Keratinocyte (primary cell): Measurements from ENCODE around the gene ENDOG. TPM values are rescaled to one million over a fixed set of nuclear protein-coding genes. Genes with fewer than 3 reads are reported as not detected.

Experiments
- DNase-seq: peaks from one replicate; pipeline ENCODE4 v3.0.0-alpha.2; 2011; ENCODE audit warnings: low read depth, missing footprints, low spot score
- FAIRE-seq: peaks from 2 replicates; lab custom pipeline; 2011; peaks lifted over from hg19 to GRCh38; lab: Jason Lieb, UNC
- H2AFZ ChIP-seq: 2 replicates; pipeline ENCODE4 v1.6.0; 2012; ENCODE audit warnings: low read length, control low read depth, inconsistent platforms; ENCODE audit not compliant: control insufficient read depth
- H3K27ac ChIP-seq: 2 replicates; pipeline ENCODE4 v1.5.1; 2011; ENCODE audit warnings: low read length; ENCODE audit not compliant: control insufficient read depth, insufficient read depth
- H3K27me3 ChIP-seq: 3 replicates; pipeline ENCODE4 v1.6.0; 2011; ENCODE audit warnings: low read length; ENCODE audit not compliant: control insufficient read depth, insufficient read depth; ENCODE audit errors: extremely low read depth
- H3K36me3 ChIP-seq, 2 experiments: 2 replicates in 1 of 2; 3 replicates in 1 of 2; pipeline ENCODE4 v1.5.1; 2011; ENCODE audit warnings: low read length in 2 of 2, mild to moderate bottlenecking in 1 of 2; ENCODE audit not compliant: control insufficient read depth in 2 of 2, insufficient read depth in 2 of 2; ENCODE audit errors: extremely low read depth in 1 of 2
- H3K4me1 ChIP-seq: 3 replicates; pipeline ENCODE4 v1.5.1; 2011; ENCODE audit warnings: low read length; ENCODE audit not compliant: control insufficient read depth, insufficient read depth; ENCODE audit errors: extremely low read depth
- H3K4me2 ChIP-seq: 3 replicates; pipeline ENCODE4 v1.6.0; 2011; ENCODE audit warnings: low read depth, low read length; ENCODE audit not compliant: control insufficient read depth, insufficient read depth; ENCODE audit errors: extremely low read depth
- H3K4me3 ChIP-seq, 3 experiments: fragments of 200-600 bp in 1 of 3; sonication (generic) in 1 of 3; 2 replicates in 2 of 3; 3 replicates in 1 of 3; pipeline ENCODE4 v1.5.1; 2011 to 2016; ENCODE audit warnings: low read length in 3 of 3, mild to moderate bottlenecking in 3 of 3, control low read depth in 2 of 3, inconsistent platforms in 1 of 3, low read depth in 1 of 3, mixed read lengths in 1 of 3, mixed run types in 1 of 3, moderate library complexity in 1 of 3; ENCODE audit not compliant: control insufficient read depth in 2 of 3, insufficient read depth in 2 of 3; ENCODE audit errors: extremely low read depth in 1 of 3
- H3K79me2 ChIP-seq: 2 replicates; pipeline ENCODE4 v1.6.0; 2012; ENCODE audit warnings: low read length; ENCODE audit not compliant: control insufficient read depth, insufficient read depth
- H3K9ac ChIP-seq: 3 replicates; pipeline ENCODE4 v1.6.0; 2011; ENCODE audit warnings: low read length; ENCODE audit not compliant: control insufficient read depth, insufficient read depth; ENCODE audit errors: extremely low read depth
- H3K9me1 ChIP-seq: 3 replicates; pipeline ENCODE4 v1.6.0; 2011; ENCODE audit warnings: low read length; ENCODE audit not compliant: control insufficient read depth, insufficient read depth; ENCODE audit errors: extremely low read depth
- H3K9me3 ChIP-seq: 2 replicates; pipeline ENCODE4 v1.5.1; 2012; ENCODE audit warnings: low read depth, low read length; ENCODE audit not compliant: control insufficient read depth
- H4K20me1 ChIP-seq: 3 replicates; pipeline ENCODE4 v1.6.0; 2011; ENCODE audit warnings: low read length; ENCODE audit not compliant: control insufficient read depth, insufficient read depth; ENCODE audit errors: extremely low read depth
- CTCF ChIP-seq, 3 experiments: IDR thresholded peaks in 1 of 3; conservative IDR thresholded peaks in 1 of 3; optimal IDR thresholded peaks in 1 of 3; 2 replicates in 2 of 3; 3 replicates in 1 of 3; pipeline versions ENCODE3 to v1.5.1; 2011; ENCODE audit warnings: low read length in 3 of 3, mild to moderate bottlenecking in 3 of 3, moderate library complexity in 2 of 3, control low read depth in 1 of 3, inconsistent platforms in 1 of 3; ENCODE audit not compliant: insufficient read depth in 2 of 3; ENCODE audit errors: extremely low read depth in 1 of 3
- EZH2 ChIP-seq: IDR thresholded peaks from one replicate; pipeline ENCODE4 v1.6.1; 2012; ENCODE audit warnings: inconsistent platforms, mild to moderate bottlenecking, low read length, moderate library complexity
- dilution Hi-C: fragments of 300-500 bp; cut with MboI; formaldehyde crosslinking; loops from one replicate; pipeline ENCODE4 v1.7.0; 2020; ENCODE audit warnings: low sequenced_read_pairs; ENCODE audit not compliant: extremely low pct_ligation_motif_present
- polyA plus RNA-seq, 5 experiments: library from polyadenylated mRNA; depleted of rRNA in 3 of 5; stranded (reverse) in 3 of 5; stranded (forward) in 1 of 5; unstranded in 1 of 5; fragments of >200 nt; gene quantifications; 1 replicate in 1 of 5; 2 replicates in 3 of 5; 3 replicates in 1 of 5; pipeline versions ENCODE4 v1.2.1 to v1.2.3, GENCODE V29; 2011 to 2012; ENCODE audit warnings: missing spikeins in 2 of 5, low read depth in 1 of 5, low replicate concordance in 1 of 5

ENDOG gene
- polyA plus RNA-seq, 1 donor (not counting 4 experiments of a cell fraction or from before 2014, with no cell fraction given): 10.2 TPM

GRCh38 chr9:128790536-128790935, 27.8 kb upstream of the ENDOG start:
- Histone ChIP-seq H3K27ac (no peak overlapping the region), H3K9me3 (no peaks in the 10 kb centered on the region), H3K79me2 (peaks cover 10% of the 10 kb centered on the region), H3K4me1 (peaks cover 10% of the 10 kb centered on the region), H3K9me1 (no peaks in the 10 kb centered on the region), H4K20me1 (no peaks in the 10 kb centered on the region), H3K9ac (no peak overlapping the region), H3K36me3 (peaks cover 16 to 21% of the 10 kb centered on the region in 2 experiments), H3K4me2 (no peak overlapping the region), H2AFZ (no peak overlapping the region), H3K4me3 (no peak overlapping the region), H3K27me3 (no peaks in the 10 kb centered on the region)
- DNase-seq: no peak
- dilution Hi-C loops: no loop called here
- FAIRE-seq: no peak
- TF ChIP-seq CTCF (optimal IDR thresholded peaks at IDR 0.05 in 1 of 3, IDR thresholded peaks at IDR 0.05 in 1 of 3, conservative IDR thresholded peaks at IDR 0.05 in 1 of 3; ENCODE audit: extremely low read depth in 1 of 3, insufficient read depth in 2 of 3, low read length in 3 of 3) (no peak), EZH2 (no peak)

GRCh38 chr9:128792134-128792533, 26.2 kb upstream of the ENDOG start:
- TF ChIP-seq EZH2 (no peak), CTCF (optimal IDR thresholded peaks at IDR 0.05 in 1 of 3, IDR thresholded peaks at IDR 0.05 in 1 of 3, conservative IDR thresholded peaks at IDR 0.05 in 1 of 3; ENCODE audit: extremely low read depth in 1 of 3, insufficient read depth in 2 of 3, low read length in 3 of 3) (no peak)
- dilution Hi-C loops: no loop called here
- peaks cover 10% of the 10 kb centered on the region for H3K79me2 ChIP-seq
- DNase-seq (no peak), FAIRE-seq (no peak)
- H3K27ac ChIP-seq: no peak overlapping the region
- H3K4me1 ChIP-seq: peaks cover 8% of the 10 kb centered on the region
- H4K20me1 ChIP-seq: no peaks in the 10 kb centered on the region
- H3K4me3 ChIP-seq: no peak overlapping the region
- H3K9ac ChIP-seq: no peak overlapping the region
- H3K36me3 ChIP-seq: peaks cover 20 to 21% of the 10 kb centered on the region in 2 experiments
- no peaks in the 10 kb centered on the region for H3K9me1 ChIP-seq
- H3K4me2 ChIP-seq: no peak overlapping the region
- no peak overlapping the region for H2AFZ ChIP-seq
- no peaks in the 10 kb centered on the region for H3K9me3 ChIP-seq
- no peaks in the 10 kb centered on the region for H3K27me3 ChIP-seq
